ENCODE data around the gene MMS19. TPM values are rescaled to one million over a fixed set of nuclear protein-coding genes. Genes with fewer than 3 reads are reported as not detected.
"Not testable (repeated sequence)": the region's sequence is repeated elsewhere in the genome, so short reads cannot be mapped to it uniquely, and the experiment has no call there.

MMS19 gene
- total RNA-seq, 1 experiment from 2014 or later = 90.4 TPM

DNA sequence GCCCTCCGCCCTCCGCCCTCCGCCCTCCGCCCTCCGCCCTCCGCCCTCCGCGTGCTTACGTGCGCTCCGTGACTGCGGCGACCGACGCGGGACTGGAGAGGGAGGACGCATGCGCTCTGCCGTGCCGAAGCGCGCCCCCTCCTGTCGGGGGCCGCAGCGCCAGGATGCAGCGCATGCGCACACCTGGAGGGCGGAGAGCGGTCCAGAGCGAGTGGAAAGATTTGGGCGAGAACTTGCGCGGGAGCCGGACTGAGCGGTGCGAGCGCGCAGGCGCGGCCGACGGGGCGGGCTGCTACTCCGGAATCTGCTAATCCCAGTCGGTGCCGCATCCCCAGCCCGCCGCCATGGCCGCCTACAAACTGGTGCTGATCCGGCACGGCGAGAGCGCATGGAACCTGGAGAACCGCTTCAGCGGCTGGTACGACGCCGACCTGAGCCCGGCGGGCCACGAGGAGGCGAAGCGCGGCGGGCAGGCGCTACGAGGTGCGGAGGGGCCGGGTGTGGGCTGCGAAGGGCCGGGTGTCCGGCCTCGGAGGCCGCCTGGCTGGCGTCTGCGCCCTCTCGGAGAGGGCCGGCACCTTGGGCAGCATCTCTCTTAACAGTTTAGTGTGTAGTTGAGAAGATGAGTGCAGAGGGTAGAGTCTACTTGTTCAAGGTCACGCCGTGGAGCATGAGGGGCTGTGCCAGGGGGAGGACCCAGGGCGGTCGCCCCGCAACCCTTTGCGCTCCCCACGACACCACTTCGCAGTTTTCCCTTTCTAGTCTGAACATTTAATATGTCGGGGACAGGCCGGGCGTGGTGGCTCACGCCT lies 72.1 kb downstream of the MMS19 start, which contains the start of gene PGAM1:
Gene PGAM1, plus strand, starts transcription at position 228 of the 812 bp plus-strand sequence. Its CDS starts 117 bp downstream, at position 345.
- peak; percentile 96 for DNase-seq (ENCODE audit: low spot score)

DNA sequence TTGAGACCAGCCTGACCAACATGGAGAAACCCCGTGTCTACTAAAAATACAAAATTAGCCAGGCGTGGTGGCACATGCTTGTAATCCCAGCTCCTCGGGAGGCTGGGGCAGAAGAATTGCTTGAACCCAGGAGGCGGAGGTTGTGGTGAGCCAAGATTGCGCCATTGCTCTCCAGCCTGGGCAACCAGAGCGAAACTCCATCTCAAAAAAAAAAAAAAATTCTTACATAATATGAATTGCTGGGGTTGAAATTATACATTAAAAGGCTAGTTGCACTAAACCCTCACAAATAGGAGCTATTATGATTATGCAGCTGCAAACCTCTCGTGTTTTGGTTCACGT lies 74.5 kb downstream of the MMS19 start:
- not testable (repeated sequence) for DNase-seq (ENCODE audit: low spot score)

DNA sequence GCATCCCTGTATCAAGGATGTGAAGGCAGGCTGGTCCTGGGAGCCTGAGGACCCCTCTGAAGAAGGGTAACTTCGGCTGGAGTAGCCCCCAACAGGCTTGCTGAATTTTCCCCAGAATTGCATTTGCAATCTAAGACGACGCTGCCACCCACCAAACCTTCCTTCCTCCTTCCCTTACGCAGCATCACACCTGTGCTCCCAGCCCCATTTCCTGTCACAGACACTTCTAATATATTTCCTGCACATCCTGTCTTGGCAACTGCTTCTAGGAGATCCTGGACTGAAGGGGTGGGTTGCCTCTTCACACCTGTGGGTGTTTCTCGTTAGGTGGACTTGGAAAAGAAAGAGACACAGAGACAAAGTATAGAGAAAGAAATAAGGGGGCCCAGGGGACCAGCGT lies 81.7 kb downstream of the MMS19 start:
- DNase-seq (ENCODE audit: low spot score) = no peak

DNA sequence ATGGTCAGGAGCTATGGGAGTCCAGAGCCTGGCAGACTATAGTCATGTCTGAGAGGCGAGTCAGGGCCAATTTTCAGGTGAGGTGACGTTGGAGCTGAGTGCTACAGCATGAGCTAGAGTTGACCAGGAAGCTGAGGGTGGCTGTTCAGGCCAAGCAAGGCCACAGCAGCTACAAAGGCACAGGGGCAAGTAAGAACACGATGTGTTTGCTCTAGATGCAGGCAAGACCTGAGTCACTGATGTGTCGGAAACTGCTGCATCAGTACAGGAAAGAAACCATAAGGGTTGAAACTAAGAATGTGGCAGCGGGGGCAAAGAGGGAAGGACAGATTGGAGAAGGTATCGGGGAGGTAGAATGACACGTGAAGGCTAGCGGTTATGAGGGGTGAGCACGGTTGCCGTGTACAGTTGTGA lies 85.3 kb downstream of the MMS19 start:
- no peak for DNase-seq (ENCODE audit: low spot score)

DNA sequence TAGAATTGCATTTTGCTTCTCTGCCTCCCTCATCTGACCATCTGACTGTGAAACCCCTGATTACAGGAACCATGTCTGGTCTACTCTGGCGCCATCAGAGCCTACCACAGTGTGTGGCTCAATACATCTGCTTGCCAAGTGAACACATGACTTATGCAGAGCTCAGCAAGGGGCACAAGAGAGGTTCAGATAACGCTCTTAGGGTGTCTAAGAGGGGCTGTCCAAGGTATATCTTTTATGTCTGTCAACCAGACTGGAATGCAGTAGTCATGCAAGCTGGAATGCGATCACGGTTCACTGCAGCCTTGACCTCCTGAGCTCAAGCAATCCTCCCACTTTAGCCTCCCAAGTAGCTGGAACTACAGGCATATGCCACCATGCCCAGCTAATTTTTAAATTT lies 86.8 kb downstream of the MMS19 start:
- peak; percentile 87 for DNase-seq (ENCODE audit: low spot score)

DNA sequence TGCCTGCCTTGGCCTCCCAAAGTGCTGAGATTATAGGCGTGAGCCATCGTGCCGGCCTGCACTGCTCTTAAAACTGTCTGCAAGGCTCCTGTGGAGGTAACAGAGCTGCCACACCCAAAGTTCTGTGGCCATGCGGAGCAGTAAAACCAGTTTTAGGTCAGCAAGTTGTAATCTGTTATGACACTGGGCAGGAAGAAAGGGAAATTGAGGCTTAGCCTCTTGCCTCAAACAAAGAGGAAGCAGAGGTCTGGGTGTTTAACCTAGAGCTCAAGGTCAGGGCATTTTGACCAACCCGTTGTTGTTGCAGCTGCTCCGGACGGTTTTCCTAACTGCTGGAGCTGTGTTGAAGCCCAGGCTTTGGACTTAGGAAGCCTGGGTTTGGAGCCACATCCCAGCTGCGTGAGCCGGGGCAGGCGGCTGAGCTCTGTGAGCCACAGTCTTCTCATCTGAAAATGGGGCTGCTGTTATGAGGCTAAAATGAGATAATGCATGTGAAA lies 89.7 kb downstream of the MMS19 start:
- no peak for DNase-seq (ENCODE audit: low spot score)

Other genes starting within 250 kb of the MMS19 start
- 15.2 and 16.1 TPM in 2 replicates for gene ARHGAP19, start 205.8 kb downstream of the MMS19 start, total RNA-seq (2014; rRNA removed; shearing (Covaris generic))
- gene FRAT1, start 179.2 kb downstream of the MMS19 start, total RNA-seq (2014; rRNA removed; shearing (Covaris generic)) = 1.8 and 2.3 TPM in 2 replicates
- gene FRAT2, start 163.7 kb downstream of the MMS19 start, total RNA-seq (2014; rRNA removed; shearing (Covaris generic)) = 4.0 and 4.2 TPM in 2 replicates
- 47.9 and 52.8 TPM in 2 replicates for gene RRP12, start 97.1 kb downstream of the MMS19 start, total RNA-seq (2014; rRNA removed; shearing (Covaris generic))
- 967 and 1,053 TPM in 2 replicates for gene PGAM1, start 72.2 kb downstream of the MMS19 start, total RNA-seq (2014; rRNA removed; shearing (Covaris generic))
- 101 and 116 TPM in 2 replicates for gene EXOSC1, start 52.4 kb downstream of the MMS19 start, total RNA-seq (2014; rRNA removed; shearing (Covaris generic))
- 85.5 and 108 TPM in 2 replicates for gene ZDHHC16, start 52.2 kb downstream of the MMS19 start, total RNA-seq (2014; rRNA removed; shearing (Covaris generic))
- 37.6 and 53.8 TPM in 2 replicates for gene UBTD1, start 502 bp upstream of the MMS19 start, total RNA-seq (2014; rRNA removed; shearing (Covaris generic))
- 2.0 and 6.7 TPM in 2 replicates for gene ANKRD2, start 74.4 kb upstream of the MMS19 start, total RNA-seq (2014; rRNA removed; shearing (Covaris generic))
- gene HOGA1, start 86.0 kb upstream of the MMS19 start, total RNA-seq (2014; rRNA removed; shearing (Covaris generic)) = 6.3 and 7.7 TPM in 2 replicates
- 0.38 TPM in 1 of 2 replicates, not detected in the other for gene C10orf62, start 91.3 kb upstream of the MMS19 start, total RNA-seq (2014; rRNA removed; shearing (Covaris generic))
- gene MORN4, start 135.1 kb upstream of the MMS19 start, total RNA-seq (2014; rRNA removed; shearing (Covaris generic)) = 6.2 and 10.0 TPM in 2 replicates
- gene PI4K2A, start 142.2 kb upstream of the MMS19 start, total RNA-seq (2014; rRNA removed; shearing (Covaris generic)) = 31.7 and 32.1 TPM in 2 replicates
- gene AVPI1, start 188.8 kb upstream of the MMS19 start, total RNA-seq (2014; rRNA removed; shearing (Covaris generic)) = 26.7 and 28.7 TPM in 2 replicates
- gene MARVELD1, start 215.3 kb upstream of the MMS19 start, total RNA-seq (2014; rRNA removed; shearing (Covaris generic)) = 68.2 and 69.7 TPM in 2 replicates
- gene ZFYVE27, start 238.7 kb upstream of the MMS19 start, total RNA-seq (2014; rRNA removed; shearing (Covaris generic)) = 22.4 and 25.6 TPM in 2 replicates